CD4-positive, CD25-positive, alpha-beta regulatory T cell (primary cell): ENCODE measurements around the gene ACAD11. TPM values are rescaled to one million over a fixed set of nuclear protein-coding genes. Genes with fewer than 3 reads are reported as not detected.

Experiments
- ATAC-seq, 2 donors: fragments of 150-1000 bp; cut with Tn5 transposase; one replicate each; pipeline ENCODE4 v1.10.0; 2021; ENCODE audit warnings: low read depth in 2 of 2, moderate number of reproducible peaks in 2 of 2, moderate library complexity in 1 of 2
- DNase-seq, 3 donors: peaks; one replicate each; pipeline versions ENCODE4 v3.0.0 to v3.0.0-alpha.2; 2012 to 2022; ENCODE audit warnings: mixed read lengths in 1 of 3
- H3K27ac ChIP-seq: one replicate; pipeline ENCODE4 v1.7.0; 2013; ENCODE audit warnings: mild to moderate bottlenecking, low read length; ENCODE audit not compliant: insufficient read depth, poor library complexity, severe bottlenecking
- H3K27me3 ChIP-seq: one replicate; pipeline ENCODE4 v1.7.0; 2013; ENCODE audit warnings: low read length; ENCODE audit not compliant: control insufficient read depth, insufficient read depth
- H3K36me3 ChIP-seq: one replicate; pipeline ENCODE4 v1.7.0; 2013; ENCODE audit warnings: mild to moderate bottlenecking, low read length, moderate library complexity; ENCODE audit not compliant: control insufficient read depth, insufficient read depth
- H3K4me1 ChIP-seq: 2 replicates; pipeline ENCODE4 v1.7.0; 2013; ENCODE audit warnings: mild to moderate bottlenecking, low read length; ENCODE audit not compliant: insufficient read depth, control insufficient read depth, poor library complexity, severe bottlenecking
- H3K4me3 ChIP-seq: one replicate; pipeline ENCODE4 v1.7.0; 2013; ENCODE audit warnings: low read depth, mild to moderate bottlenecking, low read length, moderate library complexity
- H3K9me3 ChIP-seq, 2 experiments: 1 replicate in 1 of 2; 2 replicates in 1 of 2; pipeline ENCODE4 v1.7.0; 2013; ENCODE audit warnings: low read length in 2 of 2, mild to moderate bottlenecking in 1 of 2, moderate library complexity in 1 of 2; ENCODE audit not compliant: control insufficient read depth in 2 of 2
- H3K27ac Mint-ChIP-seq, 3 donors: one replicate each; pipeline ENCODE4 v1.8.0; 2020 to 2022; ENCODE audit warnings: mild to moderate bottlenecking in 3 of 3, mixed read lengths in 3 of 3, moderate library complexity in 2 of 3
- H3K27me3 Mint-ChIP-seq: one replicate; pipeline ENCODE4 v1.8.0; 2022; ENCODE audit warnings: mild to moderate bottlenecking, mixed read lengths
- H3K36me3 Mint-ChIP-seq: one replicate; pipeline ENCODE4 v1.8.0; 2020; ENCODE audit warnings: mixed read lengths
- H3K4me1 Mint-ChIP-seq, 4 donors: one replicate each; pipeline ENCODE4 v1.8.0; 2020 to 2022; ENCODE audit warnings: mixed read lengths in 4 of 4, mild to moderate bottlenecking in 1 of 4
- H3K4me3 Mint-ChIP-seq, 4 donors: one replicate each; pipeline ENCODE4 v1.8.0; 2020 to 2022; ENCODE audit warnings: mild to moderate bottlenecking in 4 of 4, mixed read lengths in 4 of 4, moderate library complexity in 3 of 4
- H3K9me3 Mint-ChIP-seq, 7 donors: one replicate each; pipeline ENCODE4 v1.8.0; 2020 to 2022; ENCODE audit warnings: mixed read lengths in 7 of 7, mild to moderate bottlenecking in 3 of 7, moderate library complexity in 2 of 7
- polyA plus RNA-seq, 4 donors: library from polyadenylated mRNA; unstranded; fragments of 300-500 nt; fragmentation: Illumina TruSeq; gene quantifications; one replicate each; pipeline ENCODE4 v1.2.3, GENCODE V29; 2021
- total RNA-seq: library from RNA; stranded (reverse); gene quantifications from one replicate; pipeline ENCODE4 v1.2.3, GENCODE V29; 2022

The ACAD11 gene, protein sequence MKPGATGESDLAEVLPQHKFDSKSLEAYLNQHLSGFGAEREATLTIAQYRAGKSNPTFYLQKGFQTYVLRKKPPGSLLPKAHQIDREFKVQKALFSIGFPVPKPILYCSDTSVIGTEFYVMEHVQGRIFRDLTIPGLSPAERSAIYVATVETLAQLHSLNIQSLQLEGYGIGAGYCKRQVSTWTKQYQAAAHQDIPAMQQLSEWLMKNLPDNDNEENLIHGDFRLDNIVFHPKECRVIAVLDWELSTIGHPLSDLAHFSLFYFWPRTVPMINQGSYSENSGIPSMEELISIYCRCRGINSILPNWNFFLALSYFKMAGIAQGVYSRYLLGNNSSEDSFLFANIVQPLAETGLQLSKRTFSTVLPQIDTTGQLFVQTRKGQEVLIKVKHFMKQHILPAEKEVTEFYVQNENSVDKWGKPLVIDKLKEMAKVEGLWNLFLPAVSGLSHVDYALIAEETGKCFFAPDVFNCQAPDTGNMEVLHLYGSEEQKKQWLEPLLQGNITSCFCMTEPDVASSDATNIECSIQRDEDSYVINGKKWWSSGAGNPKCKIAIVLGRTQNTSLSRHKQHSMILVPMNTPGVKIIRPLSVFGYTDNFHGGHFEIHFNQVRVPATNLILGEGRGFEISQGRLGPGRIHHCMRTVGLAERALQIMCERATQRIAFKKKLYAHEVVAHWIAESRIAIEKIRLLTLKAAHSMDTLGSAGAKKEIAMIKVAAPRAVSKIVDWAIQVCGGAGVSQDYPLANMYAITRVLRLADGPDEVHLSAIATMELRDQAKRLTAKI
- total RNA-seq, result 27.5 TPM
- 1 to 10 TPM; 2.7 to 5.0 (median 4.0) TPM for polyA plus RNA-seq

- no peaks in the 10 kb centered on the region for H3K36me3 ChIP-seq
- no peaks in the 10 kb centered on the region for H3K9me3 ChIP-seq
- H3K9me3 Mint-ChIP-seq, result no peaks in the 10 kb centered on the region
- H3K4me1 ChIP-seq, result peaks cover 38% of the 10 kb centered on the region
- peak within 1 kb of the TSS; percentile 96 for H3K4me3 ChIP-seq
- peak within 1 kb of the TSS; percentile 71 for H3K27ac ChIP-seq
- H3K4me3 Mint-ChIP-seq, result peak within 1 kb of the TSS; percentile 97 to 100 (median 98)
- H3K27me3 Mint-ChIP-seq, result no peaks in the 10 kb centered on the region
- H3K36me3 Mint-ChIP-seq, result peaks cover 10% of the 10 kb centered on the region
- DNase-seq, result peak; percentile 18 to 50 (median 20)
- peak; percentile 20 to 26 for ATAC-seq
- peaks cover 47 to 70% (median 49%) of the 10 kb centered on the region in 4 donors for H3K4me1 Mint-ChIP-seq
- no peaks in the 10 kb centered on the region for H3K27me3 ChIP-seq
- H3K27ac Mint-ChIP-seq, result peak within 1 kb of the TSS; percentile 97 to 98 (median 98)
These were observed at the start of gene ACAD11 for GRCh38 chr3:132659365-132660051. Gene ACAD11, minus strand, starts transcription at chr3:132659809. Its CDS starts 58 bp downstream, at chr3:132659751.

DNA sequence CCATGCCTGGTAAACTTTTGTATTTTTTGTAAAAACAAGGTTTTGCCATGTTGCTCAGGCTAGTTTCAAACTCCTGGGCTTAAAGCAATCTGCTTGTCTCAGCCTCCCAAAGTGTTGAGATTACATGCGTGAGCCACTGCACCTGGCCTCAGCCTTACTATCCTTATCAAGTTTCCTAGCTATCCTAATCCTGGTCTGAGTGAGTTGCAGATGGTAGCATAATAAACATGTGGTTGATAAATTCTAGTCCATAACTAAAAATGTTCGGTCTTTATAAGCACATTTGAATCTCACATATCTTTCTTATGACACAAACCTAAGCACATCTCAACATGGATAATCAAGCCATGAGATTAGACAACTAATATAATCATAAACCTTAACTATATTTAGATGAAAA lies 44.1 kb upstream of the ACAD11 start:
- H3K9me3 Mint-ChIP-seq, result peaks cover 0 to 1% (median 0%) of the 10 kb centered on the region in 7 donors
- peaks cover 56% of the 10 kb centered on the region for H3K36me3 Mint-ChIP-seq
- Histone ChIP-seq H3K36me3 (peaks cover 73% of the 10 kb centered on the region), H3K4me1 (no peaks in the 10 kb centered on the region), H3K27me3 (no peaks in the 10 kb centered on the region), H3K9me3 (no peaks in the 10 kb centered on the region), H3K4me3 (no peak overlapping the region), H3K27ac (no peak overlapping the region)
- peak overlapping the region in 1 of 3 donors; percentile 23 for H3K27ac Mint-ChIP-seq
- H3K4me3 Mint-ChIP-seq, result no peak overlapping the region
- ATAC-seq (no peak), DNase-seq (no peak)
- peaks cover 5 to 14% (median 9%) of the 10 kb centered on the region in 4 donors for H3K4me1 Mint-ChIP-seq
- H3K27me3 Mint-ChIP-seq, result no peaks in the 10 kb centered on the region

DNA sequence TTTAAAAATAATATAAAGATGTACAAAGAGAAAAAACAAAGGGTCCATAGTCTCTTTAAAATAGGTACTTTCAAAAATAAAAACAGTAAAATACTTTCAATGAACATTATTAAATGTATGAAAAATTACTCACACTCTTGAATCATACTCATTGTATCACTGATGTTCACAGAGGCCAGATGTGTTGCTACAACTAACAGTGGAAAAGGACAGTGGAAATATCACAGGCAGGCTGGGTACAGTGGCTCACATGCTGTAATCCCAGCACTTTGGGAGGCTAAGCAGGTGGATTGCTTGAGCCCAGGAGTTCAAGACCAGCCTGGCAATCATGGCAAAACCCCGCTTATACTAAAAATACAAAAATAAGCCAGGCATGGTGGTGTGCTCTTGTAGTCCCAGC lies 35.8 kb upstream of the ACAD11 start:
- H3K9me3 Mint-ChIP-seq, result no peaks in the 10 kb centered on the region
- no peaks in the 10 kb centered on the region for H3K9me3 ChIP-seq
- ATAC-seq (no peak), DNase-seq (no peak)
- no peak overlapping the region for H3K27ac ChIP-seq
- H3K4me1 ChIP-seq, result no peaks in the 10 kb centered on the region
- no peak overlapping the region for H3K4me3 Mint-ChIP-seq
- H3K4me1 Mint-ChIP-seq, result peaks cover 0 to 15% (median 2%) of the 10 kb centered on the region in 4 donors
- peaks cover 90% of the 10 kb centered on the region for H3K36me3 ChIP-seq
- H3K27me3 Mint-ChIP-seq, result no peaks in the 10 kb centered on the region
- H3K36me3 Mint-ChIP-seq, result peaks cover 34% of the 10 kb centered on the region
- peak overlapping the region in 1 of 3 donors; percentile 60 for H3K27ac Mint-ChIP-seq
- H3K27me3 ChIP-seq, result no peaks in the 10 kb centered on the region
- H3K4me3 ChIP-seq, result no peak overlapping the region

GRCh38 chr3:132694991-132695390 lies 35.4 kb upstream of the ACAD11 start:
- no peaks in the 10 kb centered on the region for H3K4me1 ChIP-seq
- peaks cover 0 to 15% (median 2%) of the 10 kb centered on the region in 4 donors for H3K4me1 Mint-ChIP-seq
- peaks cover 32% of the 10 kb centered on the region for H3K36me3 Mint-ChIP-seq
- H3K9me3 Mint-ChIP-seq, result no peaks in the 10 kb centered on the region
- H3K27me3 Mint-ChIP-seq, result no peaks in the 10 kb centered on the region
- H3K27me3 ChIP-seq, result no peaks in the 10 kb centered on the region
- no peak overlapping the region for H3K27ac ChIP-seq
- no peak overlapping the region for H3K4me3 Mint-ChIP-seq
- H3K4me3 ChIP-seq, result no peak overlapping the region
- peaks cover 90% of the 10 kb centered on the region for H3K36me3 ChIP-seq
- H3K27ac Mint-ChIP-seq, result peak overlapping the region in 1 of 3 donors; percentile 46
- H3K9me3 ChIP-seq, result no peaks in the 10 kb centered on the region
- no peak for ATAC-seq
- DNase-seq, result no peak

GRCh38 chr3:132690040-132690439 lies 30.4 kb upstream of the ACAD11 start:
- DNase-seq (no peak), ATAC-seq (no peak)
- Histone ChIP-seq H3K4me3 (no peak overlapping the region), H3K27me3 (no peaks in the 10 kb centered on the region), H3K27ac (no peak overlapping the region), H3K36me3 (peaks cover 90% of the 10 kb centered on the region), H3K9me3 (no peaks in the 10 kb centered on the region), H3K4me1 (no peaks in the 10 kb centered on the region)
- Mint-ChIP-seq H3K4me3 (no peak overlapping the region), H3K27ac (no peak overlapping the region), H3K36me3 (peaks cover 40% of the 10 kb centered on the region), H3K9me3 (no peaks in the 10 kb centered on the region), H3K27me3 (no peaks in the 10 kb centered on the region), H3K4me1 (peaks cover 0 to 2% (median 0%) of the 10 kb centered on the region in 4 donors)

- no peak overlapping the region for H3K4me3 ChIP-seq
- no peaks in the 10 kb centered on the region for H3K27me3 Mint-ChIP-seq
- no peak overlapping the region for H3K27ac ChIP-seq
- no peak overlapping the region for H3K4me3 Mint-ChIP-seq
- peaks cover 0 to 7% (median 2%) of the 10 kb centered on the region in 4 donors for H3K4me1 Mint-ChIP-seq
- H3K9me3 ChIP-seq, result no peaks in the 10 kb centered on the region
- H3K9me3 Mint-ChIP-seq, result no peaks in the 10 kb centered on the region
- H3K27me3 ChIP-seq, result no peaks in the 10 kb centered on the region
- H3K36me3 Mint-ChIP-seq, result peaks cover 13% of the 10 kb centered on the region
- H3K4me1 ChIP-seq, result no peaks in the 10 kb centered on the region
- H3K36me3 ChIP-seq, result peaks cover 77% of the 10 kb centered on the region
- ATAC-seq (no peak), DNase-seq (no peak)
- no peak overlapping the region for H3K27ac Mint-ChIP-seq
These were observed 22.6 kb upstream of the ACAD11 start for GRCh38 chr3:132682201-132682600.

- Mint-ChIP-seq H3K36me3 (peaks cover 13% of the 10 kb centered on the region), H3K27ac (no peak overlapping the region)
These were observed 21.8 kb upstream of the ACAD11 start for GRCh38 chr3:132681421-132681820.

More at GRCh38 chr3:132681421-132681820, 21.8 kb upstream of the ACAD11 start:
- H3K27me3 Mint-ChIP-seq, result no peaks in the 10 kb centered on the region
- H3K9me3 Mint-ChIP-seq, result no peaks in the 10 kb centered on the region
- Histone ChIP-seq H3K27me3 (no peaks in the 10 kb centered on the region), H3K27ac (no peak overlapping the region), H3K9me3 (no peaks in the 10 kb centered on the region), H3K36me3 (peaks cover 75% of the 10 kb centered on the region), H3K4me3 (no peak overlapping the region), H3K4me1 (no peaks in the 10 kb centered on the region)
- peaks cover 0 to 7% (median 2%) of the 10 kb centered on the region in 4 donors for H3K4me1 Mint-ChIP-seq
- H3K4me3 Mint-ChIP-seq, result no peak overlapping the region
- ATAC-seq, result no peak
- no peak for DNase-seq
